HG03095 (cell line): Measurements from ENCODE around the gene LPIN3.

ENCODE experiments used
- ATAC-seq: cut with Tn5 transposase; IDR thresholded peaks from one replicate; pipeline ENCODE4 v1.9.1; 2021; ENCODE audit warnings: moderate library complexity; ENCODE audit not compliant: unreplicated experiment

The LPIN3 gene

DNA sequence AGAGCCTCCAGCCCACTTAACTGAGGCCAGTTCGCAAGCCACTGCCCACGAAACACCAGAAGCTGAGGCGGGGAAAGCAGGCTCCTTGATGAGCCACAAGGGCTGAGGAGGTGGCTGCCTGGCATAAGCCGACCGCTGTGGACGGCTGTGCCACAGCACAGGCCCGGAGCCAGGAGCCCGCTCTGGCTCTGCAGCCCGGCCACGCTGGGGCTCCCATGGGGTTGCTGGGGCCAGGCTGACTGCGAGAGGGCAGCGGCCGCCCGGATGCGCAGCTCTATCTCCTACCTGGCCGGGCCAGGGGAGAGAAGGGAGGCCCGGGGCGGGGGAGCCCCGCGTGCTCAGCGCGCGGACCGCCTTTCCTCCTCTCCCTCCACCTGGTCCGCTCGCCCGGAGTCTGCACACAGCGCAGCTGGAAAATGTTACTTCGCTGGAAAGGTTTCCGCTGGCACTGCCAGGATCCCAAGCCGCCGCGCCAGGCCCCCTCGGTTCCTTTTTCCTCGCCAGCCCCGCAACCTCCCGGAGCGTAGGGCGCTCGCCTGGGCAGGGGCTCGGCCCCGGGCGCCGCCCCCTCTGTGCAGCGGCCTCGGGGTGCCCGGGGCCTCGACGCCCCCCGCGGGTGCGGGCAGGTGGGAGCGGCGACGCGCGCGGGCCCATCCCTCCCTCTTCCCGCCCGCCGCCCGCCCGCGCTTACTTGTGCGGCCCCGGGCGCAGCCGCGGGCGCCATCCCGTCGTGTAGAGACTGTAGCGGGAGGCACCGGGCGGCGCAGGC, 25.3 kb downstream of the LPIN3 start:
- ATAC-seq = no peak

- ATAC-seq = no peak
These were observed 26.1 kb downstream of the LPIN3 start, which contains the start of gene EMILIN3 for GRCh38 chr20:41366546-41367392. TSS of gene EMILIN3 (minus strand) at chr20:41366818. CDS start at chr20:41366634, 184 bp downstream.

GRCh38 chr20:41367393-41367695, 26.7 kb downstream of the LPIN3 start:
- ATAC-seq = no peak

DNA sequence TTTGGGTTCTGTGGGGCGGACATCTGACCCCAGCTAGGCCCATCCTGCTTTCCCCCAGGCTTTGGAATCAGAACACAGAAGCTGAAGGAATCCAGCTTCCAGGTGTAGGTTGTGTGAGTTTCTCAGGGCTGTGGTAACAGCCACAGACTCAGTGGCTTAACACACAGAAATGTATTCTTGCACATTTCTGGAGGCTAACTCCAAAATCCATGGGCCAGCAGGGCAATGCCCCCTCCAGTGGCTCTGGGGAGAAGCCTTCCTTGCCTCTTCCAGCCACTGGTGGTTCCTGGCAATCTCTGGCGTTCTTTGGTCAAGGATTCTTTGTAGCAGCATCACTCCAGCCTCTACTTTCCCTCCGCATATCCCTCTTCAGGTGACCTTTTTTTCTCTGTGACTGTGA, 27.3 kb downstream of the LPIN3 start:
- ATAC-seq = no peak

- ATAC-seq = no peak
These were observed 29.1 kb downstream of the LPIN3 start for GRCh38 chr20:41369673-41370072.

DNA sequence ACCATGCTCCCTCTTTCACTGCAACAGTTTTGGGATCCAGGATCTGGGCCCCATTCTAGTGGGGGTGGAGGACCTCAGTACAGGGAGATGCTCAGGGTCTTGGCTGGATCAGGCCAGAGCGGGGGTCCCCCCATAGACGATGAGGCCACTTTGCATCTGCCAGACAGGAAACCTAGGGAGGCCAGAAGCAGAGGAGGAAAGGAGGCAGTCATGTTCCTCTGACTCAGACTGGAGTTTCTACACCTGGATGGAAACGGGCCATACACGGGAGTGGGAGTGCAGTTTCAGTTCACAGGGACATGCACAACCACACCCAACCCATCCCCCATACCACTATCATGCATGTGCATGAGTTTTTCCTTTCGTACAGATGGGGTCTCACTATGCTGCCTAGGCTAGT, 29.6 kb downstream of the LPIN3 start:
- no peak for ATAC-seq

- ATAC-seq = no peak
These were observed 30.8 kb downstream of the LPIN3 start for GRCh38 chr20:41371371-41371770.

- no peak for ATAC-seq
These were observed 32.7 kb downstream of the LPIN3 start for GRCh38 chr20:41373251-41373783.

DNA sequence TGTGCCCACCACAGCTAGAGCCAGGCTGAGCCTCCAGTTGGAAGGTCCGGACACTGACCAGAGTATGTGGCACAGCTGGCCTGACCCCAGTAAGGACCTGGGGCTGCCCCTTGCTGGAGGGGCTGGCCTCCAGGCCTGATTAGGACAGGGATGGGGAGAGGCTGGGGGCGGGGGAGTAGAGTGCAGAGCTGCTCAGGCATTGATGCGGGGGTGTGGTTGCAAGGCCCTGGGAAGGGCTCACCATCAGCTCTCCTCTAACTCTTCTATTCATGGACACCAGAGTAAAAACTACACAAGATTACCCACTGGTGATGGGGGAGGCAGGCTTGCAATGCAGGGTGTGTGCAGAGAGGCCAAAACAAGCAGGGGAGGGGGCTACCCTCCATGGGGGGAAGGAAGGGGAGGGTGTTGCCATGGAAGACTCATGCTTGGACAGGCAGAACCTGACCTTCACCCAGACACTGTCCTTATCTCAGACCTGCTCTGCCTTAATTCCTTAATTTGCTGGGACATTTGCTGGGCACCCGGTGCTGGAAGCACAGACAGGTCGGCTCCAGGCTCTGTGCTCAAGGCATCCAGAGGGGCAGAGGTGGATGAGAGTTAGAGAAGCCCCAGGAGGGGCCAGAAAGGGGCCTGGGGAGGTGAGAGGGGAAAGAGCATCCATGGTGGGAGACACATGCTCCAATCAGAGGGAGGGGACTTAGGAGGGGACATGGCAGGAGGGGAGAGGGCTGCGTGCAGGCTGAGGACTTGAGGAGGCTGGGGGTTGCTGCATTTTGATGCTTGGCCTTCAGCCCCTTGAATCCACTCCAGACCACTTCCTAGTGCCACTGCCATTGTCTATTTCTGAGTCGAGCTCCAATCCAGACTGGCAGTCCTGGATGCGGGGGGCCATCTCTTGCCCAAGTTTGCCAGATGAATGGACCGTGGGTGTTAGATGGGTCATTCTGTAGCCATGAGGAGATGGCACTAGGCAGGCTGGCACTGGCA, 33.6 kb downstream of the LPIN3 start:
- no peak for ATAC-seq

- ATAC-seq = no peak
These were observed 35.2 kb downstream of the LPIN3 start for GRCh38 chr20:41375846-41376245.

- ATAC-seq = no peak
These were observed 35.7 kb downstream of the LPIN3 start for GRCh38 chr20:41376349-41376748.

GRCh38 chr20:41377275-41377674, 36.7 kb downstream of the LPIN3 start:
- ATAC-seq = no peak

- ATAC-seq = no peak
These were observed 38.9 kb downstream of the LPIN3 start for GRCh38 chr20:41379551-41379950.

GRCh38 chr20:41380551-41381193, 40.1 kb downstream of the LPIN3 start:
- no peak for ATAC-seq

GRCh38 chr20:41382791-41383305, 42.2 kb downstream of the LPIN3 start:
- no peak for ATAC-seq

DNA sequence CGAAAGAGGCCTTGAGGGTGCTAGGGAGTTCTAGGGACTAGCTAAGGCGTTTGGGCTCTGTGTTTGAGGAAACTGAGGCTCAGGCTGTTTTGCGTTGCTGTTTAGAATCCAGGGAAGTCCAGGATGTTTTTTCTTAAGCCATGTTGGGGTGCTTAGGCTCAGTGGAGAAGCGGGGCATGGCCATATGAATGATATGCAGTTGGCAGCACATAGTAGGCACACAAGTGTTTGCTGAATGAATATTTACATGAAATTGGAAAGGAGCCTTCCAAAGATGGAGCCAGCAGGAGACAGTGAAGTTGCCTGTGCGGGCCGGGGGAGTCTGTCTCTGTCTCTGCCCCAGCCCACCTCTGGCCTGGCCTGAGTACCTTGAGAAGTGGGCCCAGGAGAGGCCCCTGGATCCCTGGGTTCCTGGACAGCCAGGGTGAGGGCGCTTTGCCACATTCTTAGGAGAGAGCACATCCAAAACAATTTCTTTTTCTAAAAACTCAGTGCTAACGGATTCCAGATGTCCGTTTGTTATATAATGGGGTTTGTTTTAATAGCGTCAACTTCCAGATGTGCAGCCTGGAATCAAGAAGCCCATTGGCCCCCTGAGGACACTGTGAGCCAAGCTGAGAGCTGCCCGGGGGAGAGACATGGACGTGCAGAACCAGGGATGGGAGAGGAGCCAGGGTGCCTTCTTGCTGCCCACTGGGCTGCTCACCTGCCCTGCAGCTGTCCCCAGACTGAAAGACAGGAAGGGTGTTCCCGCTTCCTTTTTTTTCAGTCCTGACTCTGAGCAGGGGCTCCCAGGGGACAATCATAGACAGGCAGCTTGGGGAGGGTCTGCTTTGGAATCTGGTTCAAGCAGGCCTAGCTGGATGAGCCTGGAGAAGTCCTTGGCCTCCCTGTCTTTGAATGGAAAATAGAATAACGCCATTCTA, 46.1 kb downstream of the LPIN3 start:
- no peak for ATAC-seq

DNA sequence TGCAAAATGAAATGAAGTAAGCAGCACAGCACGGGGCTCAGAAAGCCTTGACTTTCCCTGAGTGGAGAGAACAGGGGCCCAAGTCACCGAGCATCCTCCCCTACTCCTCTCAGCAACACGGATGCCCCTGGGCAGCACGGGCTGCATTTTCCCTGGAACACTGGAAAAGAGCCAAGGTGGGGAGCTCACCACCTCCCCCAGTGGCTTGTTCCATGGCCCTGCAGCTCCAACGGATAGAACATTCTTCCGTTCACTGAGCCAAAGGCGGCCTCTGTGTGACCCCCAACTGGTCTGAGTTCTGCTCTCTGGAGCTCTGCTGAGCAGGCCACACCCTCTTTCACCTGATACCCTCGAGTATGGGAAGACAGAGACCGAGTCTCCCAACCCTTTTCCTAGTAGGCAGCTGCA, 46.8 kb downstream of the LPIN3 start:
- no peak for ATAC-seq

DNA sequence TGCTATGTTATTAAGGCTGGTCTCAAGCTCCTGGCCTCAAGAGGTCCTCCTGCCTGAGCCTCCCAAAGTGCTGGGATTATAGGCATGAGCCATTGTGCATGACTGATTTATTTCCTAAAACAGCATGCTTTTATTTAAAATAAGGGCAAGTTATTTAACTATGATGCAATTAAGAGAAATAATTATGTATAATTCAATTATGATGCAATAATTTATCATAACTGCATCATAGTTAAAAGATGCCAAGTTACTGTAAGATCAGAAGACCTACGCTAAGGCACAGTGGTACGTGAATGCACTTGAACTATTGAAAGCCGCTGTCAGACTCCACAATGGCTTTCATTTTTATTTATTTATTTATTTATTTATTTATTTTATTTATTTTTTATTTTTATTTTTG, 50.3 kb downstream of the LPIN3 start:
- ATAC-seq = no peak

DNA sequence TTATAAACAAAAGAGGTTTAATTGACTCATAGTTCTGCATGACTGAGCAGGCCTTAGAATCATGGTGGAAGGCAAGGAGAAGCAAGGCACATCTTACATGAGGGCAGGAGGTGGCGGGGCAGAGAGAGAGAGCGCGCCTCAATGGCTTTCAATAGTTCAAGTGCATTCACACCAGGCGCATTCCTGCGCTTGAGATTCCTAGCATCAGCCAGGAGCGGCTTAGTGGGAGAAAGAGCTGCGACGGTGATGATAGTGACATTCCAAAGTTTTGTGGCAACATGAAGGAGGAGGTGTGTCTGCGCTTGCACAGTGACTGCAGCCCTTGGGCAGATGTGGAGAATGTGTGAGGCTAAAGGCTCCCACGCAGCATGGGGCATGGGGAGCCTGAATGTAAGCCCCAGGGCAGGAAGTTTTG, 51.0 kb downstream of the LPIN3 start:
- ATAC-seq = no peak
